H1 (cell line): Measurements from ENCODE around the gene GRM8.

Experiments used
- BRCA1 ChIP-seq: IDR thresholded peaks from 2 replicates; pipeline ENCODE4 v1.6.1; 2012; ENCODE audit warnings: low read depth, low read length, improper control_type of control experiment
- CEBPB ChIP-seq: IDR thresholded peaks from 2 replicates; pipeline ENCODE4 v1.6.1; 2012; ENCODE audit warnings: low read depth, low read length
- CHD1 ChIP-seq: IDR thresholded peaks from 2 replicates; pipeline ENCODE4 v1.6.1; 2012; ENCODE audit warnings: low read depth, low read length, improper control_type of control experiment
- EZH2 ChIP-seq: fragments of 200-600 bp; sonication (generic); IDR thresholded peaks from 2 replicates; pipeline ENCODE4 v1.7.1; 2012; ENCODE audit warnings: low read depth, mild to moderate bottlenecking, moderate library complexity, low read length, inconsistent platforms; ENCODE audit not compliant: severe bottlenecking
- KDM4A ChIP-seq: IDR thresholded peaks from one replicate; pipeline ENCODE4 v1.7.1; 2012; ENCODE audit warnings: low read depth, mild to moderate bottlenecking, moderate library complexity, low read length, inconsistent platforms; ENCODE audit not compliant: severe bottlenecking
- POLR2A ChIP-seq, 2 experiments: IDR thresholded peaks; 1 replicate in 1 of 2; 2 replicates in 1 of 2; pipeline ENCODE4 v1.6.1; 2011; ENCODE audit warnings: low read depth in 2 of 2, low read length in 2 of 2, mild to moderate bottlenecking in 2 of 2; ENCODE audit errors: control extremely low read depth in 1 of 2
- POLR2AphosphoS5 ChIP-seq: IDR thresholded peaks from 2 replicates; pipeline ENCODE4 v1.6.1; 2011; ENCODE audit warnings: low read depth, low read length
- RAD21 ChIP-seq, 2 experiments: IDR thresholded peaks in 1 of 2; conservative IDR thresholded peaks in 1 of 2; 2 replicates each; pipeline ENCODE4 v1.6.1; 2011; ENCODE audit warnings: low read depth in 2 of 2, low read length in 2 of 2, improper control_type of control experiment in 1 of 2, inconsistent platforms in 1 of 2, mild to moderate bottlenecking in 1 of 2, moderate library complexity in 1 of 2
- SP1 ChIP-seq: IDR thresholded peaks from 2 replicates; pipeline ENCODE4 v1.6.1; 2011; ENCODE audit warnings: low read depth, low read length
- TBP ChIP-seq: IDR thresholded peaks from 2 replicates; pipeline ENCODE4 v1.6.1; 2011; ENCODE audit warnings: low read depth, low read length, improper control_type of control experiment
- TEAD4 ChIP-seq: IDR thresholded peaks from 2 replicates; pipeline ENCODE4 v1.6.1; 2012; ENCODE audit warnings: low read depth, low read length, inconsistent platforms, mixed read lengths
- TF ChIP-seq, protein P1 (sequence below), 3 experiments: IDR thresholded peaks; 1 replicate in 2 of 3; 2 replicates in 1 of 3; pipeline versions ENCODE4 v1.5.1 to v1.6.1; 2011; ENCODE audit warnings: low read length in 3 of 3, mild to moderate bottlenecking in 3 of 3, inconsistent platforms in 2 of 3, low read depth in 1 of 3, moderate library complexity in 1 of 3; ENCODE audit not compliant: insufficient read depth in 1 of 3; ENCODE audit errors: control extremely low read depth in 1 of 3
- TF ChIP-seq, protein P2 (sequence below): IDR thresholded peaks from 2 replicates; pipeline ENCODE4 v1.6.1; 2012; ENCODE audit warnings: inconsistent platforms

- TF ChIP-seq, protein P1, sequence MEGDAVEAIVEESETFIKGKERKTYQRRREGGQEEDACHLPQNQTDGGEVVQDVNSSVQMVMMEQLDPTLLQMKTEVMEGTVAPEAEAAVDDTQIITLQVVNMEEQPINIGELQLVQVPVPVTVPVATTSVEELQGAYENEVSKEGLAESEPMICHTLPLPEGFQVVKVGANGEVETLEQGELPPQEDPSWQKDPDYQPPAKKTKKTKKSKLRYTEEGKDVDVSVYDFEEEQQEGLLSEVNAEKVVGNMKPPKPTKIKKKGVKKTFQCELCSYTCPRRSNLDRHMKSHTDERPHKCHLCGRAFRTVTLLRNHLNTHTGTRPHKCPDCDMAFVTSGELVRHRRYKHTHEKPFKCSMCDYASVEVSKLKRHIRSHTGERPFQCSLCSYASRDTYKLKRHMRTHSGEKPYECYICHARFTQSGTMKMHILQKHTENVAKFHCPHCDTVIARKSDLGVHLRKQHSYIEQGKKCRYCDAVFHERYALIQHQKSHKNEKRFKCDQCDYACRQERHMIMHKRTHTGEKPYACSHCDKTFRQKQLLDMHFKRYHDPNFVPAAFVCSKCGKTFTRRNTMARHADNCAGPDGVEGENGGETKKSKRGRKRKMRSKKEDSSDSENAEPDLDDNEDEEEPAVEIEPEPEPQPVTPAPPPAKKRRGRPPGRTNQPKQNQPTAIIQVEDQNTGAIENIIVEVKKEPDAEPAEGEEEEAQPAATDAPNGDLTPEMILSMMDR (IDR thresholded peaks at IDR 0.05; ENCODE audit: control extremely low read depth in 1 of 3, insufficient read depth in 1 of 3, low read depth in 1 of 3, low read length in 3 of 3): no peak
- TF ChIP-seq CEBPB (no peak), TBP (no peak), CHD1 (no peak), POLR2A (IDR thresholded peaks at IDR 0.05; ENCODE audit: control extremely low read depth in 1 of 2, low read depth in 2 of 2, low read length in 2 of 2) (no peak), BRCA1 (no peak), POLR2AphosphoS5 (no peak), RAD21 (IDR thresholded peaks at IDR 0.05 in 1 of 2, conservative IDR thresholded peaks at IDR 0.05 in 1 of 2; ENCODE audit: low read depth in 2 of 2, low read length in 2 of 2) (no peak), EZH2 (no peak), TEAD4 (no peak), SP1 (no peak), KDM4A (no peak)
- TF ChIP-seq, protein P2, sequence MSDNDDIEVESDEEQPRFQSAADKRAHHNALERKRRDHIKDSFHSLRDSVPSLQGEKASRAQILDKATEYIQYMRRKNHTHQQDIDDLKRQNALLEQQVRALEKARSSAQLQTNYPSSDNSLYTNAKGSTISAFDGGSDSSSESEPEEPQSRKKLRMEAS: no peak
Observed at GRCh38 chr7:127029823-127030222, 222.9 kb downstream of the GRM8 start.
